ENCODE results near the gene PIK3C2B.

DNA sequence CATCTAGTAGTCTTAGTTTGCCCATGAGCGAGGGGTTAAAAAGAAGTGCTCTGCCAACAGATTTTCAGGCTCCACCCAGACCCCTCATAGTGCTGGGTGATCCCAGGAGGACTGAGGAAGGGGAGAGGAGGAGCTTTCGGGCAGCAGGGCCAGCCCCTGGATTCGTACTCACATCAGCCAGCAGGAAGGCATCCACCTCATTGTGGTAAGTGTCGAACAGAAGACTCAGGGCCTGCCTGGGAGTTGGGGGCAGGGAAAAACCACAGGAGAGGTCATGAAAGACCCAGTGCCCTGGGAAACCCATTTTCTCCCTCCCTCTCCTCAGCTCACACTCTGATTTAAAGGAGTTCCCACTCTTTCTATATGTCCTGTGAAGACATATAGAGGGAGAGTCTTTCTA lies 34.9 kb downstream of the PIK3C2B start:
- TF ChIP-seq CTCF (conservative IDR thresholded peaks at IDR 0.05; ENCODE audit: low read depth, low read length) (no peak), EZH2 (IDR thresholded peaks at IDR 0.05; ENCODE audit: low read length, unreplicated experiment) (no peak), EZH2phosphoT487 (IDR thresholded peaks at IDR 0.05; ENCODE audit: borderline replicate concordance, low read length) (no peak)

Data from PC-3 (cell line).